Measurements from ENCODE around the gene MAB21L3. TPM values are rescaled to one million over a fixed set of nuclear protein-coding genes. Genes with fewer than 3 reads are reported as not detected.

MAB21L3 gene
- total RNA-seq, 1 donor from 2014 or later, result 0.34 TPM

DNA sequence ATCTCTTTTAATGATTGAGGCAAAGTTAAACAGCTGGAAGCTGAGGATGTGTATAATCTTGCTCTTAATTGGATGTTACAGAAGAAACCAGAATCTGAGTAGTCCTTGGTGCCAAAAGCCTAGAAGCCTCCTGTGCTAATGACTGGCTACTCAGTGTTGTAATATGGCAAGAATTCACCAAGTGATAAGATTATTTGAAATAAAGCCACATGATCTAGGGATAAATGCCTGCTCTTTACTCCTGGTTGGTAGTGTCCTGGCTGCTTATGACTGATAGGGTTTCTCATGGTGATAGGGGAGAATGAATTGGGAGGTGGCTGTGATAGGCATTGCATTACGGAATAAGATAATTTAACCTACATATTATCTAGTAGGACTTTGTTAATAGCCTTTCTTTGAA, 13.6 kb upstream of the MAB21L3 start:
- Histone ChIP-seq H3K4me1 (ENCODE audit: insufficient read depth, low read length) (no peaks in the 10 kb centered on the region), H3K27ac (ENCODE audit: low read depth, low read length) (no peak overlapping the region), H2AFZ (ENCODE audit: low read depth, low read length) (no peak overlapping the region), H3K9me3 (ENCODE audit: insufficient read depth, low read depth, low read length) (no peaks in the 10 kb centered on the region), H4K20me1 (ENCODE audit: insufficient read depth, low read length) (no peaks in the 10 kb centered on the region), H3K4me3 (ENCODE audit: insufficient read depth, low read depth, low read length) (no peak overlapping the region), H3K79me2 (ENCODE audit: insufficient read depth, low read length) (no peaks in the 10 kb centered on the region), H3K9ac (ENCODE audit: low read length) (no peak overlapping the region), H3K27me3 (ENCODE audit: insufficient read depth, low read length) (no peaks in the 10 kb centered on the region), H3K4me2 (ENCODE audit: low read length) (no peak overlapping the region), H3K36me3 (ENCODE audit: insufficient read depth, low read length) (no peaks in the 10 kb centered on the region)
- Mint-ChIP-seq H3K9me3 (ENCODE audit: unreplicated experiment) (no peaks in the 10 kb centered on the region), H3K36me3 (ENCODE audit: low read depth, unreplicated experiment) (peaks cover 6% of the 10 kb centered on the region), H3K27me3 (ENCODE audit: low read depth, unreplicated experiment) (no peaks in the 10 kb centered on the region), H3K4me3 (ENCODE audit: unreplicated experiment) (no peak overlapping the region), H3K4me1 (ENCODE audit: low read depth, unreplicated experiment) (no peaks in the 10 kb centered on the region), H3K27ac (ENCODE audit: unreplicated experiment) (no peak overlapping the region)
- TF ChIP-seq CTCF (IDR thresholded peaks at IDR 0.05; ENCODE audit: insufficient read depth, low read depth, low read length) (no peak), EZH2 (IDR thresholded peaks at IDR 0.05; ENCODE audit: insufficient read depth, low read length) (no peak)
- FAIRE-seq (no peak), DNase-seq (ENCODE audit: low read depth) (peak; percentile 10)

- Mint-ChIP-seq H3K27ac (ENCODE audit: unreplicated experiment) (no peak overlapping the region), H3K9me3 (ENCODE audit: unreplicated experiment) (no peaks in the 10 kb centered on the region), H3K4me1 (ENCODE audit: low read depth, unreplicated experiment) (no peaks in the 10 kb centered on the region), H3K27me3 (ENCODE audit: low read depth, unreplicated experiment) (no peaks in the 10 kb centered on the region), H3K36me3 (ENCODE audit: low read depth, unreplicated experiment) (peaks cover 5% of the 10 kb centered on the region), H3K4me3 (ENCODE audit: unreplicated experiment) (no peak overlapping the region)
- Histone ChIP-seq H3K4me3 (ENCODE audit: insufficient read depth, low read depth, low read length) (no peak overlapping the region), H3K79me2 (ENCODE audit: insufficient read depth, low read length) (no peaks in the 10 kb centered on the region), H3K4me2 (ENCODE audit: low read length) (no peak overlapping the region), H3K4me1 (ENCODE audit: insufficient read depth, low read length) (no peaks in the 10 kb centered on the region), H3K9ac (ENCODE audit: low read length) (no peak overlapping the region), H3K27ac (ENCODE audit: low read depth, low read length) (no peak overlapping the region), H2AFZ (ENCODE audit: low read depth, low read length) (no peak overlapping the region), H3K27me3 (ENCODE audit: insufficient read depth, low read length) (no peaks in the 10 kb centered on the region), H3K36me3 (ENCODE audit: insufficient read depth, low read length) (no peaks in the 10 kb centered on the region), H3K9me3 (ENCODE audit: insufficient read depth, low read depth, low read length) (no peaks in the 10 kb centered on the region), H4K20me1 (ENCODE audit: insufficient read depth, low read length) (no peaks in the 10 kb centered on the region)
- TF ChIP-seq EZH2 (IDR thresholded peaks at IDR 0.05; ENCODE audit: insufficient read depth, low read length) (no peak), CTCF (IDR thresholded peaks at IDR 0.05; ENCODE audit: insufficient read depth, low read depth, low read length) (no peak)
- FAIRE-seq (no peak), DNase-seq (ENCODE audit: low read depth) (no peak)
Observed at GRCh38 chr1:116099379-116099778, 11.8 kb upstream of the MAB21L3 start.

DNA sequence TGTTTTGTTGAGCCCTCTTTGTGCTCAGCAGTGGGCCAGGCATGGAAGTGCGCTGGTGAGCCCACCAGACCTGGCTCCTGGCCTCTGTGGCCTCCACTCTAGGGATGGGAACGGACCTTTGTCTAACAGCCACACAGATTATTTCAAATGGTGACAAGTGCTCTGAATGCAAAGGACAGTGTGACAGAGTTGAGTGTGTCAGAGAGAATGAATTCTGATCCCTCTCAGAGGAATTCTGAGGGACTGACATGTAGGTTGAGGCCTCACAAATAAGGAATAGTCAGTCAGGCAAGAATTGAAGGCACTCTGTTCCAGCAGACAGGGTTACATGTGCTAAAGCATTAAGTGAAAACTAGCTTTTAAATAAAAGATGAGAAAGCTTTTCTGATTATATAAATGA, 11.3 kb upstream of the MAB21L3 start:
- H3K27me3 Mint-ChIP-seq (ENCODE audit: low read depth, unreplicated experiment), result no peaks in the 10 kb centered on the region
- Histone ChIP-seq H3K9me3 (ENCODE audit: insufficient read depth, low read depth, low read length) (no peaks in the 10 kb centered on the region), H2AFZ (ENCODE audit: low read depth, low read length) (no peak overlapping the region), H3K4me2 (ENCODE audit: low read length) (no peak overlapping the region), H3K36me3 (ENCODE audit: insufficient read depth, low read length) (no peaks in the 10 kb centered on the region), H3K4me3 (ENCODE audit: insufficient read depth, low read depth, low read length) (no peak overlapping the region), H3K9ac (ENCODE audit: low read length) (no peak overlapping the region), H3K79me2 (ENCODE audit: insufficient read depth, low read length) (no peaks in the 10 kb centered on the region), H3K27me3 (ENCODE audit: insufficient read depth, low read length) (no peaks in the 10 kb centered on the region), H3K27ac (ENCODE audit: low read depth, low read length) (no peak overlapping the region), H4K20me1 (ENCODE audit: insufficient read depth, low read length) (no peaks in the 10 kb centered on the region), H3K4me1 (ENCODE audit: insufficient read depth, low read length) (no peaks in the 10 kb centered on the region)
- DNase-seq (ENCODE audit: low read depth) (no peak), FAIRE-seq (no peak)
- peaks cover 5% of the 10 kb centered on the region for H3K36me3 Mint-ChIP-seq (ENCODE audit: low read depth, unreplicated experiment)
- no peaks in the 10 kb centered on the region for H3K4me1 Mint-ChIP-seq (ENCODE audit: low read depth, unreplicated experiment)
- H3K27ac Mint-ChIP-seq (ENCODE audit: unreplicated experiment), result no peak overlapping the region
- TF ChIP-seq CTCF (IDR thresholded peaks at IDR 0.05; ENCODE audit: insufficient read depth, low read depth, low read length) (no peak), EZH2 (IDR thresholded peaks at IDR 0.05; ENCODE audit: insufficient read depth, low read length) (no peak)
- no peaks in the 10 kb centered on the region for H3K9me3 Mint-ChIP-seq (ENCODE audit: unreplicated experiment)
- no peak overlapping the region for H3K4me3 Mint-ChIP-seq (ENCODE audit: unreplicated experiment)
